Prostate gland (tissue), 2 donors: Measurements from ENCODE around the gene PCSK6. TPM values are rescaled to one million over a fixed set of nuclear protein-coding genes. Genes with fewer than 3 reads are reported as not detected.

ENCODE experiments used
- DNase-seq: peaks from one replicate; pipeline ENCODE4 v3.0.0-alpha.2; 2019; ENCODE audit warnings: low spot score
- H3K27ac ChIP-seq, 2 donors: fragments of 200-600 bp; sonication (generic); 2 replicates each; pipeline ENCODE4 v1.5.1; 2017 to 2019
- H3K27me3 ChIP-seq: fragments of 200-600 bp; sonication (generic); replicated peaks from 2 replicates; pipeline ENCODE4 v1.5.1; 2019; ENCODE audit not compliant: insufficient read depth
- H3K36me3 ChIP-seq, 2 donors: fragments of 200-600 bp; sonication (generic); 1 replicate in 1 of 2; 2 replicates in 1 of 2; pipeline versions ENCODE4 v1.5.1 to v1.8.1; 2017 to 2019
- H3K4me1 ChIP-seq: fragments of 200-600 bp; sonication (generic); replicated peaks from 2 replicates; pipeline ENCODE4 v1.5.1; 2019
- H3K4me3 ChIP-seq, 2 donors: fragments of 200-600 bp; sonication (generic); 2 replicates each; pipeline ENCODE4 v1.5.1; 2017 to 2019
- H3K9me3 ChIP-seq: fragments of 200-600 bp; sonication (generic); 2 replicates; pipeline ENCODE4 v1.5.1; 2017
- CTCF ChIP-seq, 4 experiments: fragments of 200-600 bp in 2 of 4; fragments of 450-650 bp in 2 of 4; sonication (generic) in 2 of 4; IDR thresholded peaks; 1 replicate in 3 of 4; 2 replicates in 1 of 4; pipeline ENCODE4 v1.5.1; 2016 to 2019; ENCODE audit warnings: antibody characterized with exemption in 4 of 4, mild to moderate bottlenecking in 2 of 4, moderate library complexity in 2 of 4
- POLR2A ChIP-seq: fragments of 450-650 bp; IDR thresholded peaks from one replicate; pipeline ENCODE4 v1.6.1; 2016; ENCODE audit warnings: antibody characterized with exemption, mild to moderate bottlenecking
- POLR2AphosphoS5 ChIP-seq: sonication (generic); formaldehyde crosslinking; IDR thresholded peaks from one replicate; pipeline ENCODE4 v1.6.1; 2017; ENCODE audit warnings: antibody characterized with exemption
- WGBS: methylation state at CpG from one replicate; pipeline ENCODE4 v1.1.5; 2018; 5-methylcytosine and 5-hydroxymethylcytosine counted together
- intact Hi-C: fragments of 100-400 bp; cut with DNase I; formaldehyde crosslinking; loops from one replicate; pipeline ENCODE4 v1.14.2; 2022
- total RNA-seq, 2 donors: library from RNA; depleted of rRNA; stranded (reverse); fragments of >200 nt; gene quantifications; one replicate each; pipeline ENCODE4 v1.1.0, GENCODE V29; 2016

Gene PCSK6
- total RNA-seq, 2 donors from 2014 or later = 4.4 to 84.1 TPM

- no peak for TF ChIP-seq POLR2AphosphoS5
- no peak for TF ChIP-seq CTCF (IDR thresholded peaks at IDR 0.05)
- TF ChIP-seq POLR2A = no peak
- H3K4me1 ChIP-seq = no peaks in the 10 kb centered on the region
- H3K27ac ChIP-seq = no peak overlapping the region
- H3K36me3 ChIP-seq = no peaks in the 10 kb centered on the region
- 75% methylated on average over 10 of the region's 10 CpGs for WGBS
- intact Hi-C loops = no loop called here
- no peak for DNase-seq
- no peaks in the 10 kb centered on the region for H3K9me3 ChIP-seq
- no peak overlapping the region for H3K4me3 ChIP-seq
- H3K27me3 ChIP-seq = no peaks in the 10 kb centered on the region
Measured at GRCh38 chr15:101494251-101494796, 4.8 kb upstream of the PCSK6 start.

- TF ChIP-seq POLR2AphosphoS5 (no peak), POLR2A (no peak), CTCF (IDR thresholded peaks at IDR 0.05) (no peak)
- Histone ChIP-seq H3K4me1 (no peaks in the 10 kb centered on the region), H3K27ac (no peak overlapping the region), H3K9me3 (no peaks in the 10 kb centered on the region), H3K36me3 (no peaks in the 10 kb centered on the region), H3K4me3 (no peak overlapping the region), H3K27me3 (no peaks in the 10 kb centered on the region)
- WGBS = 87% methylated on average over 7 of the region's 7 CpGs
- no peak for DNase-seq
- intact Hi-C loops = no loop called here
Measured at GRCh38 chr15:101492766-101493692, 3.5 kb upstream of the PCSK6 start.

GRCh38 chr15:101491734-101492640, 2.5 kb upstream of the PCSK6 start:
- Histone ChIP-seq H3K27me3 (peaks cover 1% of the 10 kb centered on the region), H3K9me3 (no peaks in the 10 kb centered on the region), H3K4me3 (no peak overlapping the region), H3K27ac (no peak overlapping the region), H3K4me1 (no peaks in the 10 kb centered on the region), H3K36me3 (no peaks in the 10 kb centered on the region)
- no peak for DNase-seq
- intact Hi-C loops = no loop called here
- TF ChIP-seq CTCF (IDR thresholded peaks at IDR 0.05) (no peak), POLR2AphosphoS5 (no peak), POLR2A (no peak)
- WGBS = 65% methylated on average over 18 of the region's 18 CpGs

DNA sequence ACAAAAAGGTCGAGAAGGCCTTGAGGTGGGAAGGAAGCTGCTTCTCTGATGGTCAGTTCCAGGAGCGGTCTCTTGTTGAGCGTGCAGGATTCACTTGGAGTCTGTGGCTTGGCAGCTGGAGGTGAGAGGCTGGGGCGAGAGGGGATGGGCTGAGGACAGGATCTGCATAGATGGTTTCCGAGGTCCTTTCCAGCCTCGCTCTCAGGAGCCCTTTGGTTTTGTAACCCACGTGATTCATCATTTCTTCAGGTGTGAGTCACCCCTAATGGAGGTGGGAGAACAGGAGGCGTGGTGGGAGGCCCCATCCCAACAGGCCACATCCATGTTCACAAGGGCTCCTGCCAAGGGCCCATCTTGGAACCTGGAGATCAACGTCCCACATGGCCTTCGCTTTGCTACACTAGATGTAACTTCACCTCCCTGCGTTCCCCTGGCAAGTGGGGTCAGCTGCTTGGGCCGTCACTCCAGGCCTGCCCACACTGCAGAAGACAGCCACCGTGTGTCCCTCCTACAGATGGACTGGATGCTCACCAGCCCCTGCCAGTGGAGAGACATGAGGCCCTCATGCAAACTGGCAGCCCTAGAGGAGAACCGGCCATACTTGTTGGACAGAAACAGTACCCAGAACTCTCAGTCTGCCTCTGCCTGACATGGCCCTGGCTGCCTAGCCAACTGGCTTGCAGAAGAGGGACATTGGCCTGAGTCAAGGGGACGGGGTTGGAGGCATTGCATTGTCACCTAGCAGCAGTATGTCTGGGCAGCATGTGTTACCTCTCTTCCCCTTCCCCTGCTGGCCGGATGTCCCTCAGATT, 1.6 kb upstream of the PCSK6 start:
- Histone ChIP-seq H3K9me3 (no peaks in the 10 kb centered on the region), H3K27me3 (peaks cover 1% of the 10 kb centered on the region), H3K4me1 (no peaks in the 10 kb centered on the region), H3K4me3 (no peak overlapping the region), H3K36me3 (no peaks in the 10 kb centered on the region), H3K27ac (no peak overlapping the region)
- TF ChIP-seq POLR2AphosphoS5 (no peak), POLR2A (no peak), CTCF (IDR thresholded peaks at IDR 0.05) (no peak)
- intact Hi-C loops = no loop called here
- no peak for DNase-seq
- WGBS = 95% methylated on average over 14 of the region's 16 CpGs
